Measurements from ENCODE around the gene P2RY13. TPM values are rescaled to one million over a fixed set of nuclear protein-coding genes. Genes with fewer than 3 reads are reported as not detected.

Gene P2RY13
- total RNA-seq, 1 donor from 2014 or later = not detected

DNA sequence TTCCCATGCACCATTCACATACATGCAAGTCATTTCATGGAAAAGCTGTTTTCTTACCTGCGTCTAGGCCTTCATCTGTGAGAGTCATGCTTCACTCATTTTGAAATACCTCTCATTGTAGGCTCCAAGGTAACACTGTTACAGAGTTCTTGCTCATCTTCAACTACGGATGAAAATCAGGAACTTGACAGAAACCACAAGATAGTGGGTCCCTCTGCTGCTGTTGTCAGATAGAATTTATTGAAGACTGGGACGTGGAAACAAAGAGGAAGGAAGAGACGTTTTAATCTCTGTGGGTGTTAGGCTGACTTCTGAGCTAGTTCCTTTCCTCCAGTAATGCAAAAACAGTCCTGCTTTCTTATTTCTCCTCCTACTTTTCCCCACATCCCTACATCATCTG is 51.1 kb downstream of the P2RY13 start, which contains the start of gene P2RY14:
P2RY14 (minus strand) TSS at position 313 of the 400 bp plus-strand sequence. CDS start 64,226 bp downstream, outside the sequence.
- Mint-ChIP-seq H3K27ac (no peak within 1 kb of the TSS), H3K27me3 (no peaks in the 10 kb centered on the region), H3K36me3 (no peaks in the 10 kb centered on the region), H3K4me1 (ENCODE audit: unreplicated experiment) (peaks cover 15% of the 10 kb centered on the region), H3K4me3 (no peak within 1 kb of the TSS), H3K9me3 (no peaks in the 10 kb centered on the region)
- no peak for TF ChIP-seq CTCF (conservative IDR thresholded peaks at IDR 0.05)
- DNase-seq (ENCODE audit: extremely low spot score, unreplicated experiment) = no peak

DNA sequence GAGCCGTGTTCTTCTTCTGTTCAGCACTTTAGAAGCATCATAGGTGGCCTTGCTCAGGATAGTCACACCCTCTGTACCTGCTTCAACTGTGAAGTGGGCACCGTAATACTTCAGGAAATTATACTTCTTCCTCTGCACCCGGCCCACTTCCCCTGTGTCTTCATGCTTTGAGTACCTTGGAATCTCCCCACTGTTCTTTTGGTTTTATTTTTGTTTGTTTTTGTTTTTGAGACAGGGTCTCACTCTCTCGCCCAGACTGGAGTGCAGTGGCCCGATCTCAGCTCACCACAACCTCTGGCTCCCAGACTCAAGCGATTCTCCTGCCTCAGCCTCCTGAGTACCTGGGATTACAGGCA is 52.7 kb downstream of the P2RY13 start:
- Mint-ChIP-seq H3K4me1 (ENCODE audit: unreplicated experiment) (peaks cover 7% of the 10 kb centered on the region), H3K9me3 (no peaks in the 10 kb centered on the region), H3K27me3 (no peaks in the 10 kb centered on the region), H3K4me3 (no peak overlapping the region), H3K36me3 (no peaks in the 10 kb centered on the region), H3K27ac (no peak overlapping the region)
- DNase-seq (ENCODE audit: extremely low spot score, unreplicated experiment) = no peak
- TF ChIP-seq CTCF (conservative IDR thresholded peaks at IDR 0.05) = no peak

Other genes with a start within 250 kb of the P2RY13 start
- gene MED12L, start 243.9 kb downstream of the P2RY13 start, total RNA-seq (ENCODE audit: low replicate concordance) = 3.2 and 6.4 TPM in 2 replicates
- not detected in 2 replicates for gene GPR171, start 126.3 kb downstream of the P2RY13 start, total RNA-seq (ENCODE audit: low replicate concordance)
- 0.14 and 0.60 TPM in 2 replicates for gene P2RY14, start 51.0 kb downstream of the P2RY13 start, total RNA-seq (ENCODE audit: low replicate concordance)
- 5.5 and 28.9 TPM in 2 replicates for gene GPR87, start 12.7 kb downstream of the P2RY13 start, total RNA-seq (ENCODE audit: low replicate concordance)
- not detected in 2 replicates for gene P2RY12, start 55.2 kb upstream of the P2RY13 start, total RNA-seq (ENCODE audit: low replicate concordance)
- gene IGSF10, start 131.5 kb upstream of the P2RY13 start, total RNA-seq (ENCODE audit: low replicate concordance) = 6.8 and 10.8 TPM in 2 replicates

Measured in type B pancreatic cell (in vitro differentiated cells).